ENCODE data around the gene TEX12.
"Not testable (repeated sequence)": the region's sequence is repeated elsewhere in the genome, so short reads cannot be mapped to it uniquely, and the experiment has no call there.

The TEX12 gene

DNA sequence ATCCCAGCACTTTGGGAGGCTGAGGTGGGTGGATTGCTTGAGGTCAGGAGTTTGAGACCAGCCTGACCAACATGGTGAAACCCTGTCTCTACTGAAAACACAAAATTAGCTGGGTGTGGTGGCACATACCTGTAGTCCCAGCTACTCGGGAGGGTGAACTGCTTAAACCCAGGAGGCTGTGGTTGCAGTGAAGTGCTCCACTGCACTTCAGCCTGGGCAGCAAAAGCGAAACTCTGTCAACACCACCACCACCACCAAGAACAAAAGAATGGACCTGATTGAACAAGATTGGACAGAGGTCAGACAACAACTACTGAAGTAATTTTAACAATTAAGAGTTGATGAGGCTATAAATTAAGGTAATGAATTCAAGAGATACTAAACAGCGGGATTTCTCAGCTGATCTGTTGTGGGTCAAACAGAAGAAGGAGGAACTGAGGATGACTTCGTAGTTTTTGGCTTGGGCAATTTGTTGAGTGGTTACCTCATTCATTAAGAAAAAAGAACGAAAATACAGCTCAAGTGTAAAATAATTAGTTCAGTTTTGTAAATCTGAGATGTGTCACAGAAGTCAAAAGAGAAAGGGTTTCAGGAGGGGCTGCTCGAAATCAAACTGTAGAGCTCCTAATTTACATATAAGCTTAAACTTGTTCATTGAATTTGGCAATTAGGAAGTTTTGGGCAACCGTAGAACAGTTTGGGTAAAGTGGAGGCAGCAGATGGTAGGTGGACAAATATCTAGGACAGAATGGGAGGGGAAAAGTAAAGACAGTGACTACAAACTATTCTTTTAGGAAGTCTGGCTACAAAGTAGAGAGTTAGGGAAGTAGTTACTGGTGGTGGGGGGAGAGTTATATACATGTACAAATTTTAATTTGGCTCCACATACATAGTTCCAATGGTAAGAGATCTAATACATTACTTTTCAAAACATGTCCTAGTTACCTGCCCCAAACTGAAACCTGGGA, 7.8 kb upstream of the TEX12 start:
- no peak overlapping the region for H3K4me3 Mint-ChIP-seq

DNA sequence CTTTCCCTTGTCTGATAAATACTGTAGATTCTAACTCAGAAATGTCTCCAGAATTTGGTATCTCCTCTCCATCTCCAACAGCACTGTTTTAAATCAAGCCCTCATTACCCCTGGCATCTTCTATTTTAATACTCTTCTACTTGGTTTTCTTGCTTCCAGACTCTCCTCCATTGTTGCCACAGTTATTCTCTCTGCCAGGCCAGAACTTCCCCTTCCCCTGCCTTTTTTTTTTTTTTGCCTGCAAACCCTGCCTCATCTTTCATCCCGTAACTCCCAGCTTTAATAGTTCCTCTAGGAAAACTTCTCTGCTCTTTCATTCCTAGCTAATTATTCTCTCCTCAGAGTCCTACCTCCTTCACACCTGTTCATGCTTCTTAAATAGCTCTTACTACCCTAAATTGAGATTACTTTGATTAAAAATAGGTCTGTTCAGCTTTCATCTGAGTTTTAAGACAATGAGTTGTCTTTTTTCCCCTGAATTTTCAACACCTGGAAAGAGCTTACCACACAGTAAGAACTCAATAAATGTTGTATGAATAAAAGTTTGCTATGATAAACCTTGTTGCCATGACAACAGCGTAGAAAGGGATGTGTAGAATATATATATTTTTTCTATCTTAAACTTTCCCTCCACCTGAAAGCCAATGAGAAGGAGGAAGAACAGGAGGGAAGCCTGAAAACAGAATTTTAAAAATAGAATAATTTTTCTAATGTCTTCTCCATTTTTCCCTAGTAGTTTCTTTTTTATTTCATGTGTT, 6.9 kb upstream of the TEX12 start:
- Mint-ChIP-seq H3K4me3 (no peak overlapping the region), H3K9me3 (no peaks in the 10 kb centered on the region), H3K27ac (no peak overlapping the region), H3K36me3 (peaks cover 6% of the 10 kb centered on the region), H3K27me3 (peaks cover 3% of the 10 kb centered on the region), H3K4me1 (peaks cover 10% of the 10 kb centered on the region)
- DNase-seq (ENCODE audit: low spot score in 2 of 2) (no peak), ATAC-seq (ENCODE audit: low read depth) (no peak)

More for the DNA sequence above, 7.8 kb upstream of the TEX12 start:
- Mint-ChIP-seq H3K36me3 (peaks cover 3% of the 10 kb centered on the region), H3K27ac (peak overlapping the region; percentile 12), H3K9me3 (no peaks in the 10 kb centered on the region), H3K27me3 (peaks cover 3% of the 10 kb centered on the region), H3K4me1 (peaks cover 10% of the 10 kb centered on the region)
- DNase-seq (ENCODE audit: low spot score in 2 of 2) = no peak
- ATAC-seq (ENCODE audit: low read depth) = no peak

DNA sequence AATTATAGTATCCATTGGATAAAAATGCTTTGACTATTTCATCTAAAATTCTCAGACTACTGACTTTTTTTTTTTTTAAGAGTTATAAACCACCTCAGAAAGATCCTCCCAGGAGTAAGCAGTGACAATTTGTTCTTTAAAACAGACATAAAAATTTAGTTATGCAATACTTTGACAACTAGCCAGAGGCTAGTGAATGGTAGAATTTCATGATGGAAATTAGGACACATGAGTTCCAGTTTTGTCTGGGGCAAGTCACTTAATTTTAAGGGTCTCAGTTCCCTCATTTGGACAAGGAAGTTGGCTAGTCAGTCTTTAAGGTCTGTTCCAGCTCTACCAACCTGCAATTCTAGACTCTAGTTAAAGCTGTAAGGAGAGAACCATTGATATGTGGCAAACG, 6.2 kb upstream of the TEX12 start:
- no peak for DNase-seq (ENCODE audit: low spot score in 2 of 2)
- Mint-ChIP-seq H3K36me3 (peaks cover 6% of the 10 kb centered on the region), H3K27ac (no peak overlapping the region), H3K4me1 (peaks cover 10% of the 10 kb centered on the region), H3K9me3 (no peaks in the 10 kb centered on the region), H3K4me3 (no peak overlapping the region), H3K27me3 (peaks cover 3% of the 10 kb centered on the region)
- ATAC-seq (ENCODE audit: low read depth) = no peak

DNA sequence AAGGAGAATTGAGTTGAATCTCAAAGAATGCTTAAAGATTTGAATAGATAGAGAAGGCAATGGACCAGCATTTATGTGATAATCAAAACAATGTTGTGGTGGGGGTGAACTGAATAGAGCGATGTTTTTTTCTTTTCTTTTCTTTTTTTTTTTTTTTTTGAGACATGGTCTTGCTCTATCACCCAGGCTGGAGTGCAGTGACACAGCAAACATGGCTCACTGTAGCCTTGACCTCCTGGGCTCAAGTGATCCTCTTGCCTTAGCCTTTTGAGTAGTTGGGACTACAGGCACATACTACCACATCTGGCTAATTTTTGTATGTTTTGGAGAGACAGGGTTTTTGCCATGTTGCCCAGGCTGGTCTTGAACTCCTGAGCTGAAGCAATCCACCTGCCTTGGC, 5.0 kb upstream of the TEX12 start:
- H3K4me3 Mint-ChIP-seq; DNase-seq (ENCODE audit: low spot score in 2 of 2); H3K9me3 Mint-ChIP-seq; H3K4me1 Mint-ChIP-seq; H3K36me3 Mint-ChIP-seq; H3K27ac Mint-ChIP-seq; H3K27me3 Mint-ChIP-seq; ATAC-seq (ENCODE audit: low read depth): not testable (repeated sequence)

DNA sequence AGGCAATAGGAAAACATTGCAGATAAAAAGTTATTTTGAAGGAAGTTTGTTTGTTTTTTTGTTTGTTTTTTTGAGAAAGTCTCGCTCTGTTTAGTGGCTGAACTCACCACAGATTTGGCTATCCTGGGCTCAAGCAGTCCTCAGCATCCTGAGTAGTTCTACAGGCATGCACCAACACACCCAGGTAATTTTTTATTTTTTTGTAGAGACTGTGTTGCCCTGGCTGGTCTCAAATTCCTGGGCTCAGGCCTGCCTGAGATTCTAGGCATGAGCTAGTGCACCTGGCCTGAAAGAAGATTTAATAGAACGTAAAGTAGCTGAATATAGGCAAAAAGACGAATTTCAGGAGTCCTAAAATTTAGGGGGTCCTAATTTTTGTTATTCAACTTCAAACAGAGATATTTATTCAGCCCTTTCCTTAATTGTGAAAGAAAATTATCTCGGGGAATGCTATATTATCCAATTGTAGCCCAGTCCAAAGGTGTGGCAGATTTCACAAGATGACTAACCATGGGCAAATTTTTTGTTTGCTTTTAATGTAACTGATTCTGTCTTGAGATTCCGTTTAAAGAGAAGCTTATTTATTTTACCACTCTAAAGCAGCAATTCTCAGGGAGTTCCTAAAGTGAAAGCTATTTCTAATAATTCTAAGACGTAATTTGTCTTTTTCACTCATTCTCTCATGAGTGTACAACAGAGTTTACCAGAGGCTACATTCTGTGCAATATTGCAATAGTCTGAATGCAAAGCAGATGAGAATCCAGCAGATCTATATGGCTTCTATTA, 4.2 kb upstream of the TEX12 start:
- Mint-ChIP-seq H3K27ac (no peak overlapping the region), H3K4me3 (no peak overlapping the region), H3K9me3 (no peaks in the 10 kb centered on the region), H3K36me3 (peaks cover 8% of the 10 kb centered on the region), H3K4me1 (peaks cover 10% of the 10 kb centered on the region), H3K27me3 (peaks cover 7% of the 10 kb centered on the region)
- ATAC-seq (ENCODE audit: low read depth) (no peak), DNase-seq (ENCODE audit: low spot score in 2 of 2) (no peak)

DNA sequence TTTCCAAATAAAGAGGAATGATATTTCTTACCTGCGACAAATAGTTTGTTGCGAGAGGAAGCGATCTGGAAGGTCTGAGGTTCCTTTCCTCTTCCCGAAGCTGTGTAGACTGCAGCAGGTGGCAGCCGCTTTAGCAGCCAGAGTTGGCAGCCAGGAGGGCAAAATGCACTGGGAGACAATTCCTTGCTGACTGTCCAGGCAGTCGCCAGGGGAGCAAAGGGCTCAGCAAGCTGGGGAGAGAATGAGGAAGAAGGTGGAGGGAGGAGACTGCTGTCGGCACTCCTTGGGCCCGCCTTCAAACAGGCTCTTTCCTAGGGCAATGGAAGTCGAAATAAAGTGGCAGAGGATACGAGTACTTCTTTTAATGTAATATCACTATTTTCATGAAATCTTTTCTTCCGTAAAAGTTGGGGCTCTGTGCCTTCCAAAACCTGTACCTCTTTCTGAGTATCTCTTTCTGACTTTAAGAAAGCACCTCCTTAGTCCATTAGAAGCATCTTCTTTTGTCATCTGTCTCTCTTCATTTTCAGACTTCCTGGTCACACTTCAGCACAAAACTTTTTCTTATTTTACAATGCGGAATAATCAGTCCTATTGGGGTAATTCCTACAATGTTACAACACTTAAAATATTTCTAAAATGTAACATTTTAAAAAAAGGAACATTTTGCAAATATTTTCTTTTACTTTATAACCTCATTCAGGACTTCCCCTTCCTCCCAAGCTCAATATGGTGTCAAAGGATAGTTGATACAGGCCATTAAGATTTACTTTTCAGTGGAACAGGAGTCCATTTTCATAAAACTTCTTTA, 3.1 kb upstream of the TEX12 start, which contains the start of gene IL18:
IL18 (minus strand) TSS at position 220 of the 811 bp plus-strand sequence. CDS start 9,041 bp downstream, outside the sequence.
- ATAC-seq (ENCODE audit: low read depth) (no peak), DNase-seq (ENCODE audit: low spot score in 2 of 2) (no peak)
- Mint-ChIP-seq H3K4me1 (peaks cover 9% of the 10 kb centered on the region), H3K36me3 (peaks cover 8% of the 10 kb centered on the region), H3K4me3 (peak within 1 kb of the TSS; percentile 75), H3K27me3 (peaks cover 7% of the 10 kb centered on the region), H3K27ac (no peak within 1 kb of the TSS), H3K9me3 (no peaks in the 10 kb centered on the region)

DNA sequence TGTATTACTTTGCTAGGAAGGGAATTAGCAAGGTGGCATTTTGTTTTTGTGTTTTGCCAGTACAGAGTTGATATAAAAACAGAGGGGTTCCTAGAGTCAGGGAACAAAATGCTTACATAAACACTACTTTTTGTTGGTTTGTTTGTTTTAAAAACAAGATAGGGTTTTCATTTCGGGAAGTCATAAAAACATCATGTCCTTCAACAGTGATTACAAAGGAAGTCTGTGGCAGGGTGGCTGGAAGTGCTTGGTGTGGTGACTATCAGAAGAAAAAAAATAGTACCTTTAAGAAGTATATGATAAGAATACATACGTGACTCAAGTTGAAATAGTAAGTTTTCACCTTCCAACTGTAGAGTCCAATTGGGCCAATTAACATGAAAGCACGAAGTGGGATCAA, 2.1 kb upstream of the TEX12 start:
- Mint-ChIP-seq H3K4me3 (no peak overlapping the region), H3K36me3 (peaks cover 8% of the 10 kb centered on the region), H3K27ac (no peak overlapping the region), H3K27me3 (peaks cover 7% of the 10 kb centered on the region), H3K9me3 (no peaks in the 10 kb centered on the region), H3K4me1 (peaks cover 3% of the 10 kb centered on the region)
- ATAC-seq (ENCODE audit: low read depth) (no peak), DNase-seq (ENCODE audit: low spot score in 2 of 2) (no peak)

DNA sequence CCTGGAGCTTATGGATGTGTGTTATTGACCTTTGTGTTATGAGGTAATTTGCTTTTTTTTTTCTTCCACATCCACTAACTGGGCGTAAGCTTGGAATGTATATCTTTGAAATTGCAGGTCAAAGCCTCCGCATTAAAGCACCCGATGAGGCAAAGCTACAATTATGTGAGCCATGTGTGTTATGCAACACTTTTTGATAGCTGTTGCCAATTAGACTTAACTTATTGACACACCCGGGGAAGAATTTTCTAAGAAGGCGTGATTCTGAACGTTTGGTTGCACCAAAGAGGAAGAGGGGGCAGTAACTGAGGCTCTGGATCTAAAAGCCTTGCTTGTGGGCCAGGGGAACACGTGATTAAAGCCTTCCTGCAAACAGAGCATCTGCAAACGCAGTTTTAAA, 610 bp upstream of the TEX12 start:
- Mint-ChIP-seq H3K9me3 (no peaks in the 10 kb centered on the region), H3K36me3 (peaks cover 8% of the 10 kb centered on the region), H3K4me1 (peaks cover 3% of the 10 kb centered on the region), H3K27ac (no peak overlapping the region), H3K27me3 (peaks cover 7% of the 10 kb centered on the region), H3K4me3 (no peak overlapping the region)
- DNase-seq (ENCODE audit: low spot score in 2 of 2) (no peak), ATAC-seq (ENCODE audit: low read depth) (no peak)

DNA sequence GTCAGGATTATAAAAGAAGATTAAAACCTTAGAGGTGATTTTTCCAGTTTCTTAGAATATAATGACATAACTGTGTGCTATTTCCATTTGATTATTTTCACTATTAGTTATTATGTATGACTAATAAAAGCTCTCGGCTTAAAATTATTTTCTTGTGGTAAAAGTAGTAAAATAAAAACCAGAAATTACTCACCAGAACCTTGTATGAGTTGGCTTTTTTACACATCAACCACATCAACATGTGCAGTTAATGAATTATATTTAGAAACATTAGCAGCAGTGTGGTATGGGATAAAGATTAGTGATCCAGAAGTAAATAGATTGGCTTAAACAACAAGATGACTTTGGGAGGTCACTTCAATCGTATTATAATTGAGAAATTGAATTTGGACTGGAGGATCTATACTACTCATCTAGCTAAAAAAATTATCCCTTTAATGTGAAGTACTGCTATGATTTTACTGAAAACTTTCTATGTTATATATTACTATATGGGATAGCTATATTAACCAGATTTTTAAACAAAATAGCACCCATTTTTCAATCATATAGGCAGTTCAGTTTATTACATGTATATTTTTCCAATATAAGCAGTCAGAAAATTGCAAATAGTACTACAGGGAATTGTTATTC, 5.3 kb downstream of the TEX12 start:
- H3K4me1 Mint-ChIP-seq = peaks cover 10% of the 10 kb centered on the region
- no peaks in the 10 kb centered on the region for H3K36me3 Mint-ChIP-seq
- H3K4me3 Mint-ChIP-seq = no peak overlapping the region
- H3K27me3 Mint-ChIP-seq = peaks cover 7% of the 10 kb centered on the region
- ATAC-seq (ENCODE audit: low read depth) = no peak
- H3K27ac Mint-ChIP-seq = no peak overlapping the region
- DNase-seq (ENCODE audit: low spot score in 2 of 2) = no peak
- H3K9me3 Mint-ChIP-seq = no peaks in the 10 kb centered on the region

DNA sequence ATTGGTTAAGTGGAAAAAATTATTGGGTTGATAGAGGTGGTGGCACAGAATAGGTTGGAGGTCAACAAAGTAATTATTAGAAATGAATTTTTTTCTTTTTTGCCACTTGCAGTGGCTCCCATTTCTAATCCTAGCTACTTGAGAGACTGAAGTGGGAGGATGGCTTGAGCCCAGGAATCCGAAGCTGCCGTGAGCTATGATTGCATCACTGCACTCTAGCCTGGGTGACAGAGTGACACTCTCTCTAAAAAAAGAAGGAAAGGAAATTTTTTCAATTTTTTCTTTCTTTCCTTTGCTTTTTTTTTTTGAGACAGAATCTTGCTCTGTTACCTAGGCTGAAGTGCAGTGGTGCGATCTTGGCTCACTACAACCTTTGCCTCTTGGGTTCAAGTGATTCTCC, 6.0 kb downstream of the TEX12 start:
- Mint-ChIP-seq H3K9me3 (no peaks in the 10 kb centered on the region), H3K4me1 (peaks cover 10% of the 10 kb centered on the region), H3K4me3 (no peak overlapping the region), H3K27me3 (peaks cover 7% of the 10 kb centered on the region), H3K27ac (no peak overlapping the region), H3K36me3 (no peaks in the 10 kb centered on the region)
- DNase-seq (ENCODE audit: low spot score in 2 of 2) (no peak), ATAC-seq (ENCODE audit: low read depth) (no peak)

DNA sequence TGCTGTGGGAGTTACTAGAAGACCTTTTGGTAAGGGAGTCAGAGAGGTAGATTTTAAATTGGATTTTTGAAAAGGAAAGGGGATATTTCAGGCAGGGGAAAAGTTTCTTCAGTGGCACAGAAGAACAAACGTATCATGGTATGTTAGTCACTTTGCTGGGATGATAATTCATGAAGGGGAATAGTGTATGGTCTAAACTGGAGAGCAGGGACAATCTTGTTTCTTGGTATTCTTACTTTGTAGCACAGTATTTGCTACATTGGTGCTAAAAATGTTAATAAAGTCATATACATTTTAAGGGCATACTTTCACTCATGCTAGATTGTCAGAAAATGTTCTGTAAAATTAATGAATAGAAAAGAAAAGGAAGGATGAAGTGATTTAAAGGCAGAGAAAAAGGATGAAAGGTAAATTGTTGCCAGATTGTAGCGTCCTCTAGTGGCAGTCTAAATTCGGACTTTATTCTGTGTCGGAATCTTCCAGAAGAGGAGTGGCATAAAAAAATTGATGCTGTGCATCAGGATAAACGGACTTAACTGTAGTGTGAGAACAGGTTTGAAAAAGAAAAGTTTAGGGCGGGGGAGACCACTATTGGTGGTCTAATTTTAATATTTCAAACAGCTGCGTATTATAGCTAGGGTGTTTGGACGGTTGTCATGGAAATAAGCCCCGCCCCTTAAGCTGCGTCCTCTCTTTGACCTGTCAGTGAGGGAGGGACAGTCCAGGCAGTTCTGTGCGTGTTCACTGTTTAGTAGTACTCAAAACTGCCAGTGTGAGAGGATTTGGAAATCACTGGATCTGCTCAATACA, 7.8 kb downstream of the TEX12 start, which contains the start of gene BCO2:
BCO2 (plus strand) TSS at position 724 of the 810 bp plus-strand sequence. CDS start 90 bp downstream, outside the sequence.
- Mint-ChIP-seq H3K36me3 (no peaks in the 10 kb centered on the region), H3K9me3 (no peaks in the 10 kb centered on the region), H3K4me3 (peak within 1 kb of the TSS; percentile 66), H3K27ac (peak within 1 kb of the TSS; percentile 37), H3K4me1 (peaks cover 17% of the 10 kb centered on the region), H3K27me3 (peaks cover 7% of the 10 kb centered on the region)
- DNase-seq (ENCODE audit: low spot score in 2 of 2) = peak; percentile 20 to 38
- ATAC-seq (ENCODE audit: low read depth) = peak; percentile 72

DNA sequence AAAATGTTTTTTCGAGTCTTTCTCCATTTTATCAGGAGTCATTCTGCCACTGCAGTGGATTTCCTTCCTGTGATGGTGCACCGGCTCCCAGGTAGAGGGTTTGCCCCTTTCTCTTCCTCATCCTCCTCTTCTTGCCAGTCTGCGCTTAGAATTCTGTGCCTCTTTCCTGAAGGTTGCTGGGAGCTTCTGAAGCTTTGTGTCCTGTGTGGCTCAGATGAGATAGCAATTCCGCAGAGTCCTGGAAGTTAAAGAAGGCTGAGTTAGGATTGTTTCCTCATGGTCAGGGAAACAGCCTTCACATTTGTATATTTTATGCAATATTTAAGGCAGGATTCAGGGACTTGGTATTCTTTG, 8.4 kb downstream of the TEX12 start:
- DNase-seq (ENCODE audit: low spot score in 2 of 2) (no peak), ATAC-seq (ENCODE audit: low read depth) (no peak)
- peaks cover 17% of the 10 kb centered on the region for H3K4me1 Mint-ChIP-seq
- H3K4me3 Mint-ChIP-seq = peak overlapping the region; percentile 53
- H3K27me3 Mint-ChIP-seq = peaks cover 7% of the 10 kb centered on the region
- H3K27ac Mint-ChIP-seq = peak overlapping the region; percentile 37
- H3K9me3 Mint-ChIP-seq = no peaks in the 10 kb centered on the region
- H3K36me3 Mint-ChIP-seq = no peaks in the 10 kb centered on the region

Measured in memory B cell (primary cell).